Hepatocyte (in vitro differentiated cells): ENCODE results near the gene GTF3A. TPM values are rescaled to one million over a fixed set of nuclear protein-coding genes. Genes with fewer than 3 reads are reported as not detected.

Experiments used
- DNase-seq: peaks from one replicate; pipeline ENCODE4 v3.0.0-alpha.2; 2016; ENCODE audit warnings: low spot score
- H2AFZ ChIP-seq: fragments of 200-600 bp; sonication (generic); 2 replicates; pipeline ENCODE4 v1.6.0; 2016; ENCODE audit warnings: antibody characterized with exemption, mild to moderate bottlenecking
- H3K27ac ChIP-seq: fragments of 200-600 bp; sonication (generic); 2 replicates; pipeline ENCODE4 v1.5.1; 2016; ENCODE audit warnings: mild to moderate bottlenecking
- H3K27me3 ChIP-seq: fragments of 200-600 bp; sonication (generic); 2 replicates; pipeline ENCODE4 v1.6.1; 2016
- H3K36me3 ChIP-seq: fragments of 200-600 bp; sonication (generic); replicated peaks from 2 replicates; pipeline ENCODE4 v1.5.1; 2016; ENCODE audit warnings: low read depth; ENCODE audit not compliant: insufficient read depth
- H3K4me1 ChIP-seq: fragments of 200-600 bp; sonication (generic); 2 replicates; pipeline ENCODE4 v1.5.1; 2016; ENCODE audit warnings: mild to moderate bottlenecking, moderate library complexity; ENCODE audit not compliant: insufficient read depth
- H3K4me2 ChIP-seq: fragments of 200-600 bp; sonication (generic); 2 replicates; pipeline ENCODE4 v1.6.0; 2016
- H3K4me3 ChIP-seq: fragments of 200-600 bp; sonication (generic); 2 replicates; pipeline ENCODE4 v1.5.1; 2016; ENCODE audit warnings: mild to moderate bottlenecking
- H3K79me2 ChIP-seq: fragments of 200-600 bp; sonication (generic); 2 replicates; pipeline ENCODE4 v1.6.0; 2017; ENCODE audit warnings: mild to moderate bottlenecking
- H3K9me2 ChIP-seq: fragments of 200-600 bp; sonication (generic); replicated peaks from 2 replicates; pipeline ENCODE4 v1.6.0; 2017; ENCODE audit warnings: mild to moderate bottlenecking; ENCODE audit not compliant: insufficient read depth
- H3K9me3 ChIP-seq: fragments of 200-600 bp; sonication (generic); 2 replicates; pipeline ENCODE4 v1.5.1; 2016; ENCODE audit warnings: low read depth, mild to moderate bottlenecking
- H4K20me1 ChIP-seq: fragments of 200-600 bp; sonication (generic); 2 replicates; pipeline ENCODE4 v1.6.0; 2016; ENCODE audit warnings: mild to moderate bottlenecking; ENCODE audit not compliant: insufficient read depth, poor library complexity, severe bottlenecking
- EZH2 ChIP-seq: fragments of 200-600 bp; sonication (generic); IDR thresholded peaks from 2 replicates; pipeline ENCODE4 v1.6.1; 2016; ENCODE audit warnings: antibody characterized with exemption, mild to moderate bottlenecking, borderline replicate concordance
- EZH2phosphoT487 ChIP-seq: fragments of 200-600 bp; sonication (generic); IDR thresholded peaks from one replicate; pipeline ENCODE4 v1.6.1; 2018; ENCODE audit warnings: antibody characterized with exemption, mild to moderate bottlenecking, low read depth, moderate library complexity; ENCODE audit not compliant: unreplicated experiment, severe bottlenecking
- WGBS: methylation state at CpG from one replicate; pipeline ENCODE4 v1.1.6; 2016; ENCODE audit warnings: low lambda C conversion rate; ENCODE audit errors: missing lambda C conversion rate; 5-methylcytosine and 5-hydroxymethylcytosine counted together
- polyA plus RNA-seq: library from polyadenylated mRNA; unstranded; fragments of >200 nt; fragmentation: Nextera tagmentation; extraction: Ambion mirVana; gene quantifications from 2 replicates; pipeline ENCODE4 v1.2.1, GENCODE V29; 2016
- total RNA-seq: library from RNA; depleted of rRNA; stranded (reverse); fragments of >200 nt; gene quantifications from 2 replicates; pipeline ENCODE4 v1.2.3, GENCODE V29; 2014
- TF ChIP-seq, protein P1 (sequence below): fragments of 200-600 bp; sonication (generic); IDR thresholded peaks from 2 replicates; pipeline ENCODE4 v1.5.1; 2016; ENCODE audit warnings: antibody characterized with exemption, mild to moderate bottlenecking; ENCODE audit not compliant: poor library complexity

The GTF3A gene
- total and polyA plus RNA-seq, 2 experiments from 2014 or later, result 77.1 to 121 TPM

DNA sequence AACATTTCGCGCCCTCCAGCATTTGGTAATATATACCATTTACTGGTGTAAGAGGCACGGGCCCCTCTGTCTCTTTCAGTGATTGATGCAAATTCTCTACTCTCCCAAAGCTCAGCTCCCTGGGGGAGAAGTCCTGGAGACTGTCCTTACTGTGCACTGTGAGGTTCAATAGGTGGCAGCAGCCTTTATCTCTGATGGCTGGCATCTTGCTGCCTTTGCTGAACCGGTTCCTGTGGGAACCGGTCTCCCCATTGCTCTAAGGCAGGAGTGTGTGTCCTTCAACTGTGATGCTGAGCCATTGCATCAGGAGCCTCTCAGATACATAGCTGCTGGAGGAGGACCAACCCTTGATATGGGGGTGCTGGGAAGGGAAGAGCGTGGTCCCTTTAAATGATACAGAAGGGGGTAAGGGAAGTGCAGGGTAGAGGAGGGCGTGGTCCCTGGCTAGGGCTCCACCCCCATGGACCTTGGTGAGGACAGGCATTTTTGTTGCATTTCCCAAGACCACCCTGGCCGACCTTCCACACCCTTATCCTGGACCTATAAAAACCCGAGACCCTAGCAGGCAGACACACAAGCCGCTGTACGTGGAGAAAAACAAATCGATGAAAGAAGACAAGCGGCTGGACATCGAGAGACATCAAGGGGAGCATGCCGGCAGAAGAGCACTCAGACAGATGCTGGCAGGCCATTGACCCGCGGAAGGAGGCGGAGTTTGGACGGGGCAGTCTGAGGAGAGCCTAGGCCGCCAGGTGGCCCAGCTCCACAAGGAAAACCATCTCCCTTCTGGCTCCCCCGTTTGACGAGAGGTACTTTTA lies 41.1 kb upstream of the GTF3A start:
- H3K36me3 ChIP-seq, result no peaks in the 10 kb centered on the region
- no peaks in the 10 kb centered on the region for H3K79me2 ChIP-seq
- 84% methylated on average over 22 of the region's 22 CpGs for WGBS
- H4K20me1 ChIP-seq, result no peaks in the 10 kb centered on the region
- no peak for DNase-seq
- H2AFZ ChIP-seq, result no peak overlapping the region
- no peak overlapping the region for H3K4me3 ChIP-seq
- H3K4me2 ChIP-seq, result no peak overlapping the region
- no peaks in the 10 kb centered on the region for H3K4me1 ChIP-seq
- no peak overlapping the region for H3K27ac ChIP-seq
- no peaks in the 10 kb centered on the region for H3K9me2 ChIP-seq
- H3K9me3 ChIP-seq, result no peaks in the 10 kb centered on the region
- TF ChIP-seq, protein P1, sequence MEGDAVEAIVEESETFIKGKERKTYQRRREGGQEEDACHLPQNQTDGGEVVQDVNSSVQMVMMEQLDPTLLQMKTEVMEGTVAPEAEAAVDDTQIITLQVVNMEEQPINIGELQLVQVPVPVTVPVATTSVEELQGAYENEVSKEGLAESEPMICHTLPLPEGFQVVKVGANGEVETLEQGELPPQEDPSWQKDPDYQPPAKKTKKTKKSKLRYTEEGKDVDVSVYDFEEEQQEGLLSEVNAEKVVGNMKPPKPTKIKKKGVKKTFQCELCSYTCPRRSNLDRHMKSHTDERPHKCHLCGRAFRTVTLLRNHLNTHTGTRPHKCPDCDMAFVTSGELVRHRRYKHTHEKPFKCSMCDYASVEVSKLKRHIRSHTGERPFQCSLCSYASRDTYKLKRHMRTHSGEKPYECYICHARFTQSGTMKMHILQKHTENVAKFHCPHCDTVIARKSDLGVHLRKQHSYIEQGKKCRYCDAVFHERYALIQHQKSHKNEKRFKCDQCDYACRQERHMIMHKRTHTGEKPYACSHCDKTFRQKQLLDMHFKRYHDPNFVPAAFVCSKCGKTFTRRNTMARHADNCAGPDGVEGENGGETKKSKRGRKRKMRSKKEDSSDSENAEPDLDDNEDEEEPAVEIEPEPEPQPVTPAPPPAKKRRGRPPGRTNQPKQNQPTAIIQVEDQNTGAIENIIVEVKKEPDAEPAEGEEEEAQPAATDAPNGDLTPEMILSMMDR, result no peak
- TF ChIP-seq EZH2 (no peak), EZH2phosphoT487 (no peak)
- no peaks in the 10 kb centered on the region for H3K27me3 ChIP-seq

DNA sequence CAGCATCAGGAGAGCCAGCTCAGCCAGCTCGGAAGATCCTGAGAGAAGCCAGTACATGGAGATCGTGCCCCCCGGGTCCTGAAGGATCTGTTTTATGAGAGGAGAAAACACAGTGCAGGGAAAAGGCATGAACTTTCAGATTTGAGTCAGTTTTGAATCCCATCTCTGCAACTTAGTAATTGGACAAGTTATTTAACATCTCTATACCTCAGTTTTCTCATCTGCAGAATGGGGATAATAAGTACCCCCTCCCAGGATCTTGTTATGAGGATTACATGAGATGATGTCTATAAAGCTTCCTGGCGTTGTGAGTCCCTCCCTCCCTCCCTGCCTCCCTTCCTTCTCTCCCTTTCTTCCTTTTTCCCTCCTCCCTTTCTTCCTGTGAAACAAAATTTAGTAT lies 40.1 kb upstream of the GTF3A start:
- TF ChIP-seq EZH2phosphoT487 (no peak), EZH2 (no peak)
- TF ChIP-seq, protein P1, result no peak
- no peaks in the 10 kb centered on the region for H4K20me1 ChIP-seq
- no peak overlapping the region for H3K27ac ChIP-seq
- H3K4me2 ChIP-seq, result no peak overlapping the region
- no peaks in the 10 kb centered on the region for H3K27me3 ChIP-seq
- no peak overlapping the region for H3K4me3 ChIP-seq
- no peaks in the 10 kb centered on the region for H3K4me1 ChIP-seq
- no peaks in the 10 kb centered on the region for H3K9me2 ChIP-seq
- H2AFZ ChIP-seq, result no peak overlapping the region
- DNase-seq, result no peak
- H3K79me2 ChIP-seq, result no peaks in the 10 kb centered on the region
- no peaks in the 10 kb centered on the region for H3K9me3 ChIP-seq
- 94% methylated on average over 4 of the region's 4 CpGs for WGBS
- H3K36me3 ChIP-seq, result no peaks in the 10 kb centered on the region

DNA sequence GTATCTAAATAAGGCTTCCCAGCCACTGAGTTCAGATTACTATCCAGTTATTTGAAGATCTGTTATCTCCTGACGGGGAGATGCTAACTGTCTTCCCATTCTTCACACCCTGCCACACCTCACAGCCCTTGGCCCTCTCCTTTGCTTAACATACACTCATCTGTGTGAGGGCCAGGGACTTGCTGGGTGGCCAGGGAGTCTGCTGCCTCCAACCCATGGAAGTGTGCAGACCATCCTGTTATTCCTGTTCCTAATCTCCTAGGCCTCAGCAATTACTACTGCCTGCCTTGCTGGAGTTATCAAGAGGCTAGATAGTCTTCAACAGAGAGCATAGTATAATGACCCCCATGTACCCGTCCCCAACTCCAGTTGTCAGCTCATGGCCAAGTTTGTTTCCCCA lies 36.2 kb upstream of the GTF3A start:
- Histone ChIP-seq H3K9me2 (no peaks in the 10 kb centered on the region), H3K79me2 (no peaks in the 10 kb centered on the region), H3K27ac (no peak overlapping the region), H3K27me3 (no peaks in the 10 kb centered on the region), H3K36me3 (no peaks in the 10 kb centered on the region), H2AFZ (no peak overlapping the region), H4K20me1 (no peaks in the 10 kb centered on the region), H3K9me3 (no peaks in the 10 kb centered on the region), H3K4me2 (no peak overlapping the region), H3K4me1 (no peaks in the 10 kb centered on the region), H3K4me3 (no peak overlapping the region)
- no peak for TF ChIP-seq EZH2phosphoT487
- TF ChIP-seq, protein P1, result no peak
- no peak for TF ChIP-seq EZH2
- no peak for DNase-seq
- 47% methylated on average over 2 of the region's 2 CpGs for WGBS
